ENCODE measurements around the gene VPS37D. TPM values are rescaled to one million over a fixed set of nuclear protein-coding genes. Genes with fewer than 3 reads are reported as not detected.

Gene VPS37D
- total and polyA plus RNA-seq, 5 donors: 1.6 to 2.5 (median 2.1) TPM

DNA sequence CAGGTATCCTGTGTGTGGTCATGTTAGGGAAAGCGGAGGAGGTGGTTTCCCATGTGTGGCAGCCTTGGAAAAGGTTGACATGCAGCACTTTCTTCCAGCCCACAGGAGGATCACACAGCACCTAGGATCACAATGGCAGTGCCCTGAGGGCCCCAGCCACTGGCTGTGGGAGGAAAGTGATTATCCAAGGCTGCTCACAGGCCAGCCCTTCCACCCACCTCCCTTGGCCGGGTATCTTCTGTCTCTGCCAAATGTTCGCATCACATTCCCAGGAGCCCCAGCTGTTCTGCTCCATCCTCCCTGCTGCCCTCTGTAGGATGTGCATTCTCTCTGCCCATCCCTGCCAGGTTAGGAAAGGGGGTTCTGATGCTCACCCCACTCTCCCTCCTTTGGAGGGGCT, 40.8 kb upstream of the VPS37D start:
- no peak for ATAC-seq
- Histone ChIP-seq H3K9me3 (ENCODE audit: control insufficient read depth, low read length) (no peaks in the 10 kb centered on the region), H3K4me3 (ENCODE audit: low read length) (no peak overlapping the region), H3K27me3 (ENCODE audit: control insufficient read depth, insufficient read depth) (no peaks in the 10 kb centered on the region), H3K27ac (ENCODE audit: low read length) (no peak overlapping the region), H3K4me1 (ENCODE audit: control insufficient read depth, insufficient read depth, low read length) (no peaks in the 10 kb centered on the region)
- intact Hi-C loops (cut with DNase I): no loop called here
- WGBS: 25% methylated on average over 3 of the region's 3 CpGs
- DNase-seq: no peak

- no peak for ATAC-seq
- no peak overlapping the region for H3K27ac ChIP-seq (ENCODE audit: low read length)
- intact Hi-C loops (cut with DNase I): no loop called here
- H3K9me3 ChIP-seq (ENCODE audit: control insufficient read depth, low read length): no peaks in the 10 kb centered on the region
- 80% methylated on average over 4 of the region's 4 CpGs for WGBS
- H3K4me1 ChIP-seq (ENCODE audit: control insufficient read depth, insufficient read depth, low read length): no peaks in the 10 kb centered on the region
- no peak overlapping the region for H3K4me3 ChIP-seq (ENCODE audit: low read length)
- DNase-seq: no peak
- no peaks in the 10 kb centered on the region for H3K27me3 ChIP-seq (ENCODE audit: control insufficient read depth, insufficient read depth)
Observed at GRCh38 chr7:73628504-73628903, 39.1 kb upstream of the VPS37D start.

DNA sequence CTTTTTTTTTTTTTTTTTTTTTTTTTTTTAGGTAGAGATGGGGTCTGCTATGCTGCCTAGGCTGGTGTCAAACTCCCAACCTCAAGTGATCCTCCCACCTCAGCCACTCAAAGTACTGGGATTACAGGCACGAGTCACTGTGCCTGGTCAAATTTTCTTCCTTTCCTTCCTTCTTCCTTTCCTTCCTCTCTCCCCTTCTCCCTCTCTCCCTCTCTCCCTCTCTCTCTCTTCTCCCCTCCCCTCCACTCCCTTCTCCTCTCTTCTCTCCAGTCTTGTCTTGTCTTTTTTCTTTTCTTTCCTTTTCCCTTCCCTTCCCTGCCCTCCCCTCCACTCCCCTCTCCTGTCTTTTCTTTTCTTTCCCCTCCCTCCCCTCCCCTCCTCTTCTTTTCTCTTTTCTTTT, 36.1 kb upstream of the VPS37D start:
- WGBS: 27% methylated on average over 1 of the region's 1 CpG
- no peaks in the 10 kb centered on the region for H3K9me3 ChIP-seq (ENCODE audit: control insufficient read depth, low read length)
- H3K27me3 ChIP-seq (ENCODE audit: control insufficient read depth, insufficient read depth): no peaks in the 10 kb centered on the region
- no peak overlapping the region for H3K27ac ChIP-seq (ENCODE audit: low read length)
- intact Hi-C loops (cut with DNase I): no loop called here
- H3K4me3 ChIP-seq (ENCODE audit: low read length): no peak overlapping the region
- DNase-seq (no peak), ATAC-seq (no peak)
- no peaks in the 10 kb centered on the region for H3K4me1 ChIP-seq (ENCODE audit: control insufficient read depth, insufficient read depth, low read length)

DNA sequence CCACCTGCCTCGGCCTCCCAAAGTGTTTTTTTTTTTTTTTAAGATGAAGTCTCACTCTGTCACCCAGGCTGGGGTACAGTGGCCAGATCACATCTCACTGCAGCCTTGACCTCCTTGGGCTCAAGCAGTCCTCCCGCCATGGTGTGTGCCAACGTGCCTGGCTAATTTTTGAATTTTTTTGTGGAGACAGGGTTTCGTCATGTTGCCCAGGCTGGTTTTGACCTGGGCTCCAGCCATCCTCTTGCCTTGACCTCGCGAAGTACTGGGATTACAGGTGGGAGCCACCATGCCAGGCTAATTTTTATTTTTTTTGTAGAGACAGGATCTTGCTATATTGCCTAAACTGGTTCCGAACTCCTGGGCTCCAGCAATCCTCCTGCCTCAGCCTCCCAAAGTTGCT, 34.3 kb upstream of the VPS37D start:
- 80% methylated on average over 7 of the region's 7 CpGs for WGBS

DNA sequence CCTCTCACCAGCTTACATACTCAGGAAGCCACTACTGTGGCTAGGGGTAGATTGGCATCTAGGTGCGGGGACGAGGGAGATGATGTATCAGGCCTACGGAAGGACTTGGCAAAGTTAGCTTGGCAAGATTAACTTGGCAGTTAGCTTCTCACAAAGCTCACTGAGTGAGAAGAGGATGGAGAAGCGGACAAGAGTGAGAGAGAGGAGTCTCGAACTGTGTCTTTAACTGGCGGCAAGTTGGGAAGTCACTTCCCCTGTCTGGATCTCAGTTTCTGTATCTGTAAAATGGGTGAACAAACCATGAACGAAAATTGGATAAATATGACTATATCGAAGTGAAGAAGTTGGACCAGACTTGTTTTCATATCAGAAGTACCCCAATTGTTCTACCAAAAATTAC, 33.8 kb upstream of the VPS37D start:
- intact Hi-C loops (cut with DNase I): no loop called here
- H3K4me1 ChIP-seq (ENCODE audit: control insufficient read depth, insufficient read depth, low read length): no peaks in the 10 kb centered on the region
- H3K27ac ChIP-seq (ENCODE audit: low read length): no peak overlapping the region
- H3K9me3 ChIP-seq (ENCODE audit: control insufficient read depth, low read length): no peaks in the 10 kb centered on the region
- 77% methylated on average over 8 of the region's 8 CpGs for WGBS
- H3K4me3 ChIP-seq (ENCODE audit: low read length): no peak overlapping the region
- DNase-seq (no peak), ATAC-seq (no peak)
- H3K27me3 ChIP-seq (ENCODE audit: control insufficient read depth, insufficient read depth): no peaks in the 10 kb centered on the region

More for the DNA sequence above, 34.3 kb upstream of the VPS37D start:
- no peak overlapping the region for H3K27ac ChIP-seq (ENCODE audit: low read length)
- DNase-seq: no peak
- H3K4me3 ChIP-seq (ENCODE audit: low read length): no peak overlapping the region
- intact Hi-C loops (cut with DNase I): no loop called here
- no peaks in the 10 kb centered on the region for H3K9me3 ChIP-seq (ENCODE audit: control insufficient read depth, low read length)
- no peaks in the 10 kb centered on the region for H3K4me1 ChIP-seq (ENCODE audit: control insufficient read depth, insufficient read depth, low read length)
- H3K27me3 ChIP-seq (ENCODE audit: control insufficient read depth, insufficient read depth): no peaks in the 10 kb centered on the region
- no peak for ATAC-seq

DNA sequence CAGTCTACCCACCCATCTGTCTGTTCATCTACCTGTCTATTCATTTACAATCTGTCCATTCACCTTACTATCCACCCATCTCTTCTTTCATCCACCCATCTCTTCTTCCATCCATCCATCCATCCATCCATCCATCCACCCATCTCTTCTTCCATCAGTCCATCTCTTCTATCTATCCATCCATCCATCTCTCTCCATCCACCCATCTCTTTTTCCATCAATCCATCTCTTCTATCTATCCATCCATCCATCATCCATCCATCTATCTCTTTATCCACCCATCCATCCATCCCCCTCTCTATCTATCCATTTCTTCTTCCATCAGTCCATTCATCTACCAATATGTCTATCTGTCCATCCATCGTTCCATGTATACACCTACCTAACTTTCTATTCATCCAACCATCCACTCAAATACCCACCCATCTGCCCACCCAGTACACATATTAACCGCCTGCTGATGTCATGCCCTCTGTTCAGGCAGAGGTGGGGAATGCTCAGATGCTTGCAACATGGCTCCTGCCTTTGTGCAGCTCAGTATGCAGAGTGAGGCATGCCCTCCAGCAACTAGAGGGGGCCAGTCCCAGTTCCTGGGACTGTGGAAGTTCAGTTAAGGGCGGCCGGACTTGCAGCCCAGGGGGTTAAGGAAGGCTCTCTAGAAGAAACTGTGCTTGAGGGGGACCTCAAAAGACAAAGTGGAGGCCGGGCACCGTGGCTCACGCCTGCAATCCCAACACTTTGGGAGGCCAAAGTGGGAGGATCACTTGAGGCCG, 32.0 kb upstream of the VPS37D start:
- intact Hi-C loops (cut with DNase I): no loop called here
- H3K4me1 ChIP-seq (ENCODE audit: control insufficient read depth, insufficient read depth, low read length): no peaks in the 10 kb centered on the region
- DNase-seq: no peak
- no peaks in the 10 kb centered on the region for H3K27me3 ChIP-seq (ENCODE audit: control insufficient read depth, insufficient read depth)
- ATAC-seq: no peak
- 82% methylated on average over 8 of the region's 8 CpGs for WGBS
- H3K9me3 ChIP-seq (ENCODE audit: control insufficient read depth, low read length): no peaks in the 10 kb centered on the region
- no peak overlapping the region for H3K27ac ChIP-seq (ENCODE audit: low read length)
- no peak overlapping the region for H3K4me3 ChIP-seq (ENCODE audit: low read length)

DNA sequence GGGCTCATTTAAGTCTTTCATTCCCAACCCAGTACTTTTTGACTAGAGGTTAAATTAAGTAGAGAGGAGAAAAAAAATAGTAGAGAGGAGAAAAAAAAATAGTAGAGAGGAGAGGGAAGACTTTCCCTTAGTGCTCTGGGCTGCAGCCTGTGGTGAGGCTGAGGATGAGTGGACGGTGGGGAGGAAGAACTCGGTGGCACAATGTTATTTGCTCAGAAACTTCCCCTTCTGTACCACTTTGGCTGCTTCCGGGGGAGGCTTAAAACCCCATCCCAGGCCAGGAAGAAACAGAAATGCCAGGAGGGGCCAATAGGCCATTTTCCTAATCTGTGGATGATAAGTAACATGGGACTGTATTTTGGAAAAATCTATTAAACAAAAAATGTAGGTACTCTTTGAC, 28.7 kb upstream of the VPS37D start:
- Histone ChIP-seq H3K4me3 (ENCODE audit: low read length) (no peak overlapping the region), H3K9me3 (ENCODE audit: control insufficient read depth, low read length) (peaks cover 2% of the 10 kb centered on the region), H3K4me1 (ENCODE audit: control insufficient read depth, insufficient read depth, low read length) (no peaks in the 10 kb centered on the region), H3K27me3 (ENCODE audit: control insufficient read depth, insufficient read depth) (no peaks in the 10 kb centered on the region), H3K27ac (ENCODE audit: low read length) (no peak overlapping the region)
- intact Hi-C loops (cut with DNase I): no loop called here
- WGBS: 51% methylated on average over 3 of the region's 3 CpGs
- DNase-seq: no peak
- ATAC-seq: no peak

GRCh38 chr7:73642834-73643233, 24.8 kb upstream of the VPS37D start:
- WGBS: 58% methylated on average over 2 of the region's 2 CpGs
- Histone ChIP-seq H3K27me3 (ENCODE audit: control insufficient read depth, insufficient read depth) (no peaks in the 10 kb centered on the region), H3K27ac (ENCODE audit: low read length) (no peak overlapping the region), H3K4me1 (ENCODE audit: control insufficient read depth, insufficient read depth, low read length) (no peaks in the 10 kb centered on the region), H3K4me3 (ENCODE audit: low read length) (no peak overlapping the region), H3K9me3 (ENCODE audit: control insufficient read depth, low read length) (peaks cover 2% of the 10 kb centered on the region)
- intact Hi-C loops (cut with DNase I): no loop called here
- no peak for ATAC-seq
- no peak for DNase-seq

GRCh38 chr7:73644688-73645286, 22.8 kb upstream of the VPS37D start:
- WGBS: 32% methylated on average over 5 of the region's 5 CpGs
- Histone ChIP-seq H3K27me3 (ENCODE audit: control insufficient read depth, insufficient read depth) (no peaks in the 10 kb centered on the region), H3K27ac (ENCODE audit: low read length) (no peak overlapping the region), H3K4me1 (ENCODE audit: control insufficient read depth, insufficient read depth, low read length) (no peaks in the 10 kb centered on the region), H3K9me3 (ENCODE audit: control insufficient read depth, low read length) (peaks cover 2% of the 10 kb centered on the region), H3K4me3 (ENCODE audit: low read length) (no peak overlapping the region)
- no peak for DNase-seq
- ATAC-seq: no peak
- intact Hi-C loops (cut with DNase I): no loop called here

DNA sequence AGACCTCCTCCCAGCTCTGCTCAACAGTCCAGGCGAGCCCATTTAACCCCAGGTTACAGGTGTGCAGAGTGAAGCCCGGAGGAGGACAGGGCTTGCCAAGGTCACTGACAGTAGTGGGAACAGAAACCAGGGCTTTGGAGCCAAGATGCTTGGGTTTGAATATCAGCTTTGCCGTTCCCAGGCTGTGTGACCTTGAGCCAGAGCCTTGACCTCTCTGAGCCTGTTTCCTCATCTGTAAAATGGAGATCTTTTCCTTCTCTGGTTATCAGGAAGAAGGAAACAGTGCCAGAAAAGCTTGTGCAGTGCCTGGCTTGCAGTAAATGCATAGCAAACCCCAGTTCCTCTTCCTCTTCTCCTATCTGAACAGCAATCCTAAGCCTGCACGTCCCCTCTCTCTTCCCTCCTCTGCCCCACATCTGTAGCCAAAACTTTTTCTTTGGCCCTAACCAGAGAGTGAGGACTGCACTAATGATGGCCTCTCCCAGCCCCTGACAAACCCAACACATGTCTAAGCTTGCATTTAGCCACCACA, 21.9 kb upstream of the VPS37D start:
- no peak for DNase-seq
- H3K27ac ChIP-seq (ENCODE audit: low read length): no peak overlapping the region
- no peak for ATAC-seq
- peaks cover 2% of the 10 kb centered on the region for H3K9me3 ChIP-seq (ENCODE audit: control insufficient read depth, low read length)
- no peak overlapping the region for H3K4me3 ChIP-seq (ENCODE audit: low read length)
- no peaks in the 10 kb centered on the region for H3K4me1 ChIP-seq (ENCODE audit: control insufficient read depth, insufficient read depth, low read length)
- 28% methylated on average over 4 of the region's 4 CpGs for WGBS
- intact Hi-C loops (cut with DNase I): no loop called here
- no peaks in the 10 kb centered on the region for H3K27me3 ChIP-seq (ENCODE audit: control insufficient read depth, insufficient read depth)

DNA sequence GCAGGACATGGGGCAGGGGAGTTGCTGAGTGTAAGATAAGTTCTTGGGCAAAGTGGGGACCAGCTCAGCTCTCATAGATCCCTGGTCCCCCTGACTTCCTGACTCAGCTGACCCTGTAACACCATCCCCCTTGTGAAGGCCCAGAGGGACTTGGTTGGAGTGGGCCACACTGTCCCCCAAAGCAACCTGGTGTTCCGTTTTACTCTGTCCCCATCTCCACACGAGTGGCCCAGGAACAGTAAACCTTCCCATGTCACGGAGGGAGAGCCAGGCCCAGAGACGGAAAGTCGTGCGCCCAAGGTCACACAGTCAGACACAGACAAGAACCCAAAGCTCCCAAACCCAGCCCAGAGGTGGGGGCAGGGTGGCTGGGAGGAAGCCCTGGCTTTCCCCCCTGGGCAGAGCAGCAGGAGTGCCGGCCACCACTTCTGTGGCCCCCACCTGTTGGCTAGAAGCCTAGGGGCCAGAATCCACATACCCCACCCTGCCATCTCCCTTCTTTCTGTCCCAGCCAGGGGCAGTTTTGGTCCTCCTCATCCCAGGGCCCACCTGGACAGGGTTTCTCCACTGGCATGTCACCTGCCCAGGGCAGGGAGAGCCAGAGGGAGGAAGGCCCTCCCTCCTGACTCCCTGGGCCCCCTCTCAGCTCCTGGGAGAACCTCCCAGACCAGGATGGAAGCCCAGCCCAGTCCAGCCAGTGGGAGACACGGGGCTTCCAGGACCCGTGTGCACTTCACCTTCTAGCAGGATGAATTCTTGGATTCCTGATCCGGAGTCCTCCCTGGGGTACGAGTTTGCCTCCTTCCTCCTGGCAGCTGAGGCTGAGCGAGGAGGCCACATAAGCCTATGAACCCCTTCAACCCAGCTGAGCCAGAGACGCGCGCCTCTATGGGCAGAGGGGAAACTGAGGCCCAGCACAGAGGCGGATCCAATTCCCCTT, 20.6 kb upstream of the VPS37D start:
- WGBS: 39% methylated on average over 16 of the region's 16 CpGs
- Histone ChIP-seq H3K9me3 (ENCODE audit: control insufficient read depth, low read length) (no peaks in the 10 kb centered on the region), H3K4me3 (ENCODE audit: low read length) (peak overlapping the region; percentile 60), H3K4me1 (ENCODE audit: control insufficient read depth, insufficient read depth, low read length) (no peaks in the 10 kb centered on the region), H3K27ac (ENCODE audit: low read length) (no peak overlapping the region), H3K27me3 (ENCODE audit: control insufficient read depth, insufficient read depth) (no peaks in the 10 kb centered on the region)
- ATAC-seq (no peak), DNase-seq (no peak)
- intact Hi-C loops (cut with DNase I): no loop called here
